Small intestine (tissue), 7 donors: ENCODE measurements around the gene SUMF2. TPM values are rescaled to one million over a fixed set of nuclear protein-coding genes. Genes with fewer than 3 reads are reported as not detected.
"Not testable (repeated sequence)": the region's sequence is repeated elsewhere in the genome, so short reads cannot be mapped to it uniquely, and the experiment has no call there.

Experiments
- DNase-seq, 2 donors: peaks; one replicate each; pipeline versions ENCODE4 v3.0.0 to v3.0.0-alpha.2; 2013
- FAIRE-seq: peaks from 2 replicates; lab custom pipeline; 2012; peaks lifted over from hg19 to GRCh38; lab: Jason Lieb, UNC
- H3K27ac ChIP-seq, 3 donors: one replicate each; pipeline ENCODE4 v1.5.1; 2013; ENCODE audit warnings: low read length in 2 of 3, mild to moderate bottlenecking in 2 of 3, control low read depth in 1 of 3, inconsistent platforms in 1 of 3, low read depth in 1 of 3, moderate library complexity in 1 of 3
- H3K27me3 ChIP-seq, 3 donors: one replicate each; pipeline ENCODE4 v1.6.1; 2013; ENCODE audit warnings: low read length in 3 of 3, inconsistent platforms in 1 of 3; ENCODE audit not compliant: control insufficient read depth in 3 of 3, insufficient read depth in 3 of 3
- H3K36me3 ChIP-seq, 3 donors: one replicate each; pipeline ENCODE4 v1.6.1; 2013; ENCODE audit warnings: low read length in 3 of 3, inconsistent platforms in 1 of 3, low read depth in 1 of 3, mild to moderate bottlenecking in 1 of 3, moderate library complexity in 1 of 3; ENCODE audit not compliant: control insufficient read depth in 3 of 3, insufficient read depth in 2 of 3
- H3K4me1 ChIP-seq, 3 donors: one replicate each; pipeline ENCODE4 v1.6.1; 2013; ENCODE audit warnings: low read length in 2 of 3, inconsistent platforms in 1 of 3, low read depth in 1 of 3, mild to moderate bottlenecking in 1 of 3, moderate library complexity in 1 of 3; ENCODE audit not compliant: control insufficient read depth in 3 of 3, insufficient read depth in 2 of 3
- H3K4me3 ChIP-seq, 3 donors: one replicate each; pipeline ENCODE4 v1.5.1; 2013; ENCODE audit warnings: low read length in 3 of 3, control low read depth in 1 of 3, inconsistent platforms in 1 of 3, low read depth in 1 of 3, mild to moderate bottlenecking in 1 of 3, moderate library complexity in 1 of 3
- H3K9me3 ChIP-seq, 2 donors: one replicate each; pipeline ENCODE4 v1.6.1; 2013; ENCODE audit warnings: low read depth in 1 of 2, low read length in 1 of 2; ENCODE audit not compliant: control insufficient read depth in 2 of 2, insufficient read depth in 1 of 2
- WGBS, 3 donors: extraction: QIAGEN DNeasy Blood & Tissue Kit; methylation state at CpG; one replicate each; pipeline ENCODE4 v1.1.7; 2013; 5-methylcytosine and 5-hydroxymethylcytosine counted together
- polyA plus RNA-seq, 4 donors: library from polyadenylated mRNA; stranded (reverse) in 3 of 4; unstranded in 1 of 4; fragments of 200-250 nt in 3 of 4; fragments of 120-200 nt in 1 of 4; gene quantifications; one replicate each; pipeline versions ENCODE4 v1.2.1 to v1.2.3, GENCODE V29; 2013
- donor health status: healthy with polysubstance abuse.
- donor health status: control.
- donor health status: control.
- donor health status: Bipolar disorder and iron deficiency.
- donor health status: healthy.

SUMF2 gene
- polyA plus RNA-seq, 4 donors, result 45.0 to 304 (median 92.7) TPM

DNA sequence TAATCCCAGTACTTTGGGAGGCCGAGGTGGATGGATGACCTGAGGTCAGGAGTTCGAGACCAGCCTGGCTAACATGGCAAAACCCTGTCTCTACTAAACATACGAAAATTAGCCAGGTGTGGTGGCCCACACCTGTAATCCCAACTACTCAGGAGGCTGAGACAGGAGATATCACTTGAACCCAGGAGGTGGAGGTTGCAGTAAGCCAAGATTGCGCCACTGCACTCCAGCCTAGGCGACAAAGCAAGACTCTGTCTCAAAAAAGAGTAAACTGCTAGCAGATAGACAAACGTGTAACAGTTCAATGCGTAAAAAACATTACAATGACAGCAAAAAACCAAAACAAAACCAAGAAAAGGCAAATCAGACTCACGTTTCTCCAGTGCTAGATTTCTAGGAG is 32.5 kb upstream of the SUMF2 start:
- Histone ChIP-seq H3K36me3 (peaks cover 0 to 33% (median 0%) of the 10 kb centered on the region in 3 donors), H3K4me1 (peaks cover 0 to 20% (median 0%) of the 10 kb centered on the region in 3 donors), H3K4me3 (peak overlapping the region in 1 of 3 donors; percentile 77), H3K27ac (peak overlapping the region in 1 of 3 donors; percentile 66)
- not testable (repeated sequence) for H3K27me3 ChIP-seq, DNase-seq, H3K9me3 ChIP-seq, FAIRE-seq
- 80 to 84% (median 81%) methylated on average over 8 of the region's 8 CpGs for WGBS, 3 donors

DNA sequence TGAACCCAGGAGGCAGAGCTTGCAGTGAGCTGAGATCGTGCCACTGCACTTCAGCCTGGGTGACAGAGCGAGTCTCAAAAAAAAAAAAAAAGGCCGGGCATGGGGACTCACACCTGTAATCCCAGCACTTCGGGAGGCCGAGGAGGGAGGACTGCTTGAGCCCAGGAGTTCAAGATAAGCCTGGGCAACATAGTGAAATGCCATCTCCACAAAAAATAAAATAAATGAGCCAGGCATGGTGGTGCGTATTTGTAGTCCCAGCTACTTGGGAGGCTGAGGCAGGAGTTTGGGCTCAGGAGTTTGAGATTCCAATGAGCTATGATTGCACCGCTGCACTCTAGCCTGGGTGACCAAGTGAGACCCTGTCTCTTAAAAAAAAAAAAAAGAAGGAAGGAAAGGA is 31.5 kb upstream of the SUMF2 start:
- DNase-seq, H3K27me3 ChIP-seq, FAIRE-seq, H3K9me3 ChIP-seq: not testable (repeated sequence)
- Histone ChIP-seq H3K27ac (peak overlapping the region in 1 of 3 donors; percentile 66), H3K36me3 (peaks cover 0 to 24% (median 0%) of the 10 kb centered on the region in 3 donors), H3K4me3 (peak overlapping the region in 1 of 3 donors; percentile 77), H3K4me1 (peaks cover 0 to 17% (median 0%) of the 10 kb centered on the region in 3 donors)
- WGBS, 3 donors, result 92 to 96% (median 93%) methylated on average over 6 to 7 of the region's 7 CpGs

- Histone ChIP-seq H3K4me1 (peaks cover 0 to 7% (median 0%) of the 10 kb centered on the region in 3 donors), H3K27ac (peak overlapping the region; percentile 3 to 78 (median 30)), H3K9me3 (no peaks in the 10 kb centered on the region), H3K4me3 (peak overlapping the region; percentile 43 to 77 (median 74)), H3K27me3 (no peaks in the 10 kb centered on the region), H3K36me3 (peaks cover 0 to 19% (median 0%) of the 10 kb centered on the region in 3 donors)
- FAIRE-seq (no peak), DNase-seq (peak; percentile 64 to 90)
- WGBS, 3 donors, result 0% methylated on average over 26 to 27 of the region's 27 CpGs
Measured at GRCh38 chr7:56033671-56034432, 30.2 kb upstream of the SUMF2 start.

GRCh38 chr7:56040730-56041129 is 23.4 kb upstream of the SUMF2 start:
- peaks cover 0 to 20% (median 0%) of the 10 kb centered on the region in 3 donors for H3K36me3 ChIP-seq
- no peaks in the 10 kb centered on the region for H3K9me3 ChIP-seq
- peaks cover 0 to 8% (median 4%) of the 10 kb centered on the region in 3 donors for H3K4me1 ChIP-seq
- no peaks in the 10 kb centered on the region for H3K27me3 ChIP-seq
- peak overlapping the region in 2 of 3 donors; percentile 5 to 63 for H3K27ac ChIP-seq
- H3K4me3 ChIP-seq, result no peak overlapping the region
- WGBS, 3 donors, result 50 to 71% (median 51%) methylated on average over 3 of the region's 3 CpGs
- FAIRE-seq (no peak), DNase-seq (peak in 1 of 2 donors; percentile 60)

GRCh38 chr7:56045758-56046157 is 18.3 kb upstream of the SUMF2 start:
- peak overlapping the region in 1 of 3 donors; percentile 83 for H3K27ac ChIP-seq
- not testable (repeated sequence) for H3K9me3 ChIP-seq, DNase-seq, H3K4me3 ChIP-seq, FAIRE-seq, H3K27me3 ChIP-seq
- 94 to 95% (median 94%) methylated on average over 2 of the region's 2 CpGs for WGBS, 3 donors
- H3K36me3 ChIP-seq, result peaks cover 0 to 14% (median 0%) of the 10 kb centered on the region in 3 donors
- H3K4me1 ChIP-seq, result peaks cover 2 to 24% (median 3%) of the 10 kb centered on the region in 3 donors

DNA sequence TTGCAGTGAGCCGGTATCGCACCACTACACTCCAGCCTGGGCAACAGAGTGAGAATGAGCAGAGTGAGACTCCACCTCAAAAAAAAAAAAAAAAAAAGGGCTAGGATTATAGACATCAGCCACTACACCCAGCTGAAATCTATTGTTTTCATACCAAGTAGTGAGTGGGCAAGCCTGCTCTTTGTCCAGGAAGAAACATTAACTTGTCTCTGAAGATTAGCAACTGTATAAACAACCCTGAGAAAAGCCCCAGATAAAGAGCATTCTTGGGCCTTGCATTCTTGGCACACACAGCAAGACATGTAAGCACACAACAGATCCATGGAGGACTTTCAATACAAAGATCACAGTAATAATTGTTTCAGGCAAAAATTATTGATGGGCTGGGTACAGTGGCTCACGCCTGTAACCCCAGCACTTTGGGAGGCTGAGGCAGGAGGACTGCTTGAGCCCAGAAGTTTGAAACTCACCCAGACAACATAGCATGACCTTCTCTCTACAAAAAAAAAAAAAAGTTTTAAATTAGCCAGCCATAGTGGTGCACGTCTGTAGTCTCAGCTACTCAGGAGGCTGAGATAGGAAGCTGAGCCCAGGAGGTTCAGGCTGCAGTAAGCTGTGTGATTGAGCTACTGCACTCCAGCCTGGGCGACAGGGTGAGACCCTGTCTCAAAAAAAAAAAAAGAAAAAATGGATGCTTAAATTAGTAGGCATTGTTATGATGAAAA is 17.2 kb upstream of the SUMF2 start:
- no peak for FAIRE-seq

DNA sequence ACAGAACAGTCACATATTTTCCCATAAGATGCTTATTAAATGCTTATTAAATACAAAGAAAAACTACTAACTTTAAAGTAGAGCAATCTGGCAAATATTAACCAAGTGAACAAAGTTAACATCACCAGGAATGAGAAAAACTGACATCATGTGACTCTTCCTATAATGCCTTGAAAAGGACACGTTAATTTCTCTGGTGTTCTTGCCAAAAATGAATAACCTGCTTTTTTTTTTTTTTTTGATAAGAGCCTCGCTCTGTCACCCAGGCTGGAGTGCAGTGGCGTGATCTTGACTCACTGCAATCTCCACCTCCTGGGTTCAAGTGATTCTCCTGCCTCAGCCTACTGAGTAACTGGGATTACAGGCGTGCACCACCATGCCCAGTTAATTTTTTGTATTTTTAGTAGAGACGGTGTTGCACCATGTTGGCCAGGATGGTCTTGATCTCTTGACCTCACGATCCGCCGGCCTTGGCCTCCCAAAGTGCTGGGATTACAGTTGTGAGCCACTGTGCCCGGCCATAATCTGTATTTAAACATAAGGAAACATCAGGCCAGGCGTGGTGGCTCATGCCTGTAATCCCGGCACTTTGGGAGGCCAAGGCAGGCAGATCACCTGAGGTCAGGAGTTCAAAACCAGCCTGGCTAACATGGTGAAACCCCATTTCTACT is 16.5 kb upstream of the SUMF2 start:
- 44 to 70% (median 50%) methylated on average over 10 to 11 of the region's 11 CpGs for WGBS, 3 donors
- H3K9me3 ChIP-seq, FAIRE-seq, H3K36me3 ChIP-seq, H3K4me3 ChIP-seq, H3K27me3 ChIP-seq: not testable (repeated sequence)
- DNase-seq, result peak in 1 of 2 donors; percentile 58
- H3K27ac ChIP-seq, result peak overlapping the region in 1 of 3 donors; percentile 83
- H3K4me1 ChIP-seq, result peaks cover 0 to 22% (median 3%) of the 10 kb centered on the region in 3 donors

More for the DNA sequence above, 17.2 kb upstream of the SUMF2 start:
- H3K4me3 ChIP-seq, result no peak overlapping the region
- peak; percentile 51 to 78 for DNase-seq
- H3K27ac ChIP-seq, result peak overlapping the region; percentile 8 to 83 (median 39)
- no peaks in the 10 kb centered on the region for H3K27me3 ChIP-seq
- peaks cover 0 to 14% (median 0%) of the 10 kb centered on the region in 3 donors for H3K36me3 ChIP-seq
- no peaks in the 10 kb centered on the region for H3K9me3 ChIP-seq
- whole genome bisulfite sequencing, 3 donors, result 20 to 32% (median 22%) methylated on average over 5 of the region's 5 CpGs
- peaks cover 0 to 22% (median 3%) of the 10 kb centered on the region in 3 donors for H3K4me1 ChIP-seq

DNA sequence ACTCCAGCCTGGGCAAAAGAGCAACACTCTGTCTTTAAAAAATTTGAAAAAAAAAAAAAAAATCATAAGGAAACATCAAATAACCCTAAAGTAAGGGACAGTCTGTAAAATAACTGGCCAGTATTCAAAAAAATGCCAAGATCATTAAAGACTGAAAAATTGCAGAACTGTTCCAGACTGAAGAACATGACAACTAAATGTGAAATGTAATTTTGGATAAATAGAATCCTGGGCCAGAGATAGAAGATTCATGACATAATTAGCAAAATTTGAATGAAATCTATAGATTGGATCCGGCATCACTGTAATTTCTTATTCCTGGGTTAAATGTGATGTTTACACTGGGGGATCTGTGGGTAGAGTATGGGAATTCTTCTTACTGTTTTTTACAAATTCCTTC is 15.8 kb upstream of the SUMF2 start:
- 90 to 100% (median 97%) methylated on average over 1 of the region's 1 CpG for WGBS, 3 donors
- Histone ChIP-seq H3K9me3 (no peaks in the 10 kb centered on the region), H3K4me3 (no peak overlapping the region), H3K36me3 (peaks cover 0 to 11% (median 0%) of the 10 kb centered on the region in 3 donors), H3K27me3 (no peaks in the 10 kb centered on the region), H3K27ac (peak overlapping the region in 1 of 3 donors; percentile 83), H3K4me1 (peaks cover 0 to 27% (median 6%) of the 10 kb centered on the region in 3 donors)
- FAIRE-seq (no peak), DNase-seq (no peak)
